Measurements from ENCODE around the gene GALT. TPM values are rescaled to one million over a fixed set of nuclear protein-coding genes. Genes with fewer than 3 reads are reported as not detected.
A peak's percentile ranks its signal among the peaks of the same experiment; 100 is the strongest.

Gene GALT
- 10 to 100 TPM; 20.5 to 27.4 (median 22.0) TPM for total RNA-seq (2021; fragmentation: NEBNext Ultra II Directional; extraction: Animal tissue kit (Norgen Biotek cat#: 25700))
- long read RNA-seq, partial matches to known transcripts: 2 of 19 reads
- long read RNA-seq, other reads (novel, unspliced or antisense): 11 of 19 reads

- Mint-ChIP-seq H3K4me3 (peak within 1 kb of the TSS; percentile 92), H3K9me3 (no peaks in the 10 kb centered on the region), H3K27ac (peak within 1 kb of the TSS; percentile 82), H3K4me1 (ENCODE audit: low read depth) (peaks cover 36% of the 10 kb centered on the region), H3K36me3 (ENCODE audit: low read depth) (peaks cover 13% of the 10 kb centered on the region; the same call in 1 of the 2 replicates), H3K27me3 (ENCODE audit: insufficient read depth) (no peaks in the 10 kb centered on the region; the same call in 1 of the 2 replicates)
- peak; percentile 81 for DNase-seq
- peak; percentile 70 for TF ChIP-seq CTCF (IDR thresholded peaks at IDR 0.05)
Measured at GRCh38 chr9:34646211-34647083, at the start of gene GALT. Gene GALT, plus strand, starts transcription at chr9:34646675. Its CDS starts 30 bp downstream, at chr9:34646705.

GRCh38 chr9:34599546-34599945, 46.9 kb upstream of the GALT start:
- DNase-seq: no peak
- Mint-ChIP-seq H3K4me3 (no peak overlapping the region), H3K9me3 (no peaks in the 10 kb centered on the region), H3K27me3 (ENCODE audit: insufficient read depth) (peaks cover 31% of the 10 kb centered on the region), H3K27ac (no peak overlapping the region), H3K4me1 (ENCODE audit: low read depth) (no peaks in the 10 kb centered on the region), H3K36me3 (ENCODE audit: low read depth) (no peaks in the 10 kb centered on the region)
- TF ChIP-seq CTCF (IDR thresholded peaks at IDR 0.05): no peak

GRCh38 chr9:34600908-34601307, 45.6 kb upstream of the GALT start:
- Mint-ChIP-seq H3K27me3 (ENCODE audit: insufficient read depth) (peaks cover 35% of the 10 kb centered on the region), H3K36me3 (ENCODE audit: low read depth) (no peaks in the 10 kb centered on the region), H3K9me3 (no peaks in the 10 kb centered on the region)

GRCh38 chr9:34601937-34602573, 44.4 kb upstream of the GALT start:
- DNase-seq: no peak
- Mint-ChIP-seq H3K4me3 (no peak overlapping the region), H3K9me3 (no peaks in the 10 kb centered on the region), H3K36me3 (ENCODE audit: low read depth) (no peaks in the 10 kb centered on the region), H3K4me1 (ENCODE audit: low read depth) (no peaks in the 10 kb centered on the region), H3K27ac (no peak overlapping the region), H3K27me3 (ENCODE audit: insufficient read depth) (peaks cover 27% of the 10 kb centered on the region)
- TF ChIP-seq CTCF (IDR thresholded peaks at IDR 0.05): no peak

More at GRCh38 chr9:34600908-34601307, 45.6 kb upstream of the GALT start:
- no peak for DNase-seq
- TF ChIP-seq CTCF (IDR thresholded peaks at IDR 0.05): no peak
- Mint-ChIP-seq H3K4me3 (no peak overlapping the region), H3K4me1 (ENCODE audit: low read depth) (no peaks in the 10 kb centered on the region), H3K27ac (no peak overlapping the region)

GRCh38 chr9:34603610-34604231, 42.8 kb upstream of the GALT start:
- peak; percentile 98 for TF ChIP-seq CTCF (IDR thresholded peaks at IDR 0.05)
- no peak overlapping the region for H3K4me3 Mint-ChIP-seq
- peaks cover 19% of the 10 kb centered on the region for H3K27me3 Mint-ChIP-seq (ENCODE audit: insufficient read depth)
- H3K4me1 Mint-ChIP-seq (ENCODE audit: low read depth): no peaks in the 10 kb centered on the region
- H3K9me3 Mint-ChIP-seq: no peaks in the 10 kb centered on the region
- DNase-seq: peak; percentile 60
- H3K27ac Mint-ChIP-seq: no peak overlapping the region
- no peaks in the 10 kb centered on the region for H3K36me3 Mint-ChIP-seq (ENCODE audit: low read depth)

Measured in HFFc6 (cell line).